Medulla oblongata (tissue), 1 donor: ENCODE measurements around the gene UNC119B.

Experiments
- DNase-seq: peaks from one replicate; pipeline ENCODE4 v3.0.0-alpha.2; 2015; ENCODE audit errors: extremely low spot score

The UNC119B gene

GRCh38 chr12:120687578-120688289 is 22.5 kb upstream of the UNC119B start:
- DNase-seq = no peak

GRCh38 chr12:120688527-120689071 is 21.7 kb upstream of the UNC119B start:
- DNase-seq = peak; percentile 40

- DNase-seq = no peak
Measured at GRCh38 chr12:120689397-120690082, 20.7 kb upstream of the UNC119B start.

- no peak for DNase-seq
Measured at GRCh38 chr12:120690083-120690450, 20.2 kb upstream of the UNC119B start.

- no peak for DNase-seq
Measured at GRCh38 chr12:120690978-120691377, 19.3 kb upstream of the UNC119B start.

GRCh38 chr12:120692524-120693033 is 17.7 kb upstream of the UNC119B start:
- no peak for DNase-seq

GRCh38 chr12:120693848-120694247 is 16.4 kb upstream of the UNC119B start:
- DNase-seq = no peak

- DNase-seq = no peak
Measured at GRCh38 chr12:120696626-120697025, 13.6 kb upstream of the UNC119B start.

- DNase-seq = no peak
Measured at GRCh38 chr12:120697344-120697743, 12.9 kb upstream of the UNC119B start.

- no peak for DNase-seq
Measured at GRCh38 chr12:120698665-120699064, 11.6 kb upstream of the UNC119B start.

- DNase-seq = no peak
Measured at GRCh38 chr12:120699553-120699952, 10.7 kb upstream of the UNC119B start.

GRCh38 chr12:120700886-120701285 is 9.4 kb upstream of the UNC119B start:
- DNase-seq = peak; percentile 37

- no peak for DNase-seq
Measured at GRCh38 chr12:120702637-120703036, 7.6 kb upstream of the UNC119B start.

GRCh38 chr12:120703311-120703942 is 6.8 kb upstream of the UNC119B start:
- DNase-seq = no peak

GRCh38 chr12:120705618-120706017 is 4.6 kb upstream of the UNC119B start:
- no peak for DNase-seq

GRCh38 chr12:120706029-120706428 is 4.2 kb upstream of the UNC119B start:
- DNase-seq = no peak

- no peak for DNase-seq
Measured at GRCh38 chr12:120708651-120709050, 1.6 kb upstream of the UNC119B start.

- DNase-seq = no peak
Measured at GRCh38 chr12:120710805-120711296, 593 bp downstream of the UNC119B start.

GRCh38 chr12:120711411-120711810 is 1.2 kb downstream of the UNC119B start:
- no peak for DNase-seq

GRCh38 chr12:120712610-120713009 is 2.4 kb downstream of the UNC119B start:
- DNase-seq = no peak

- peak; percentile 93 for DNase-seq
Measured at GRCh38 chr12:120713861-120714482, 3.7 kb downstream of the UNC119B start.

GRCh38 chr12:120718055-120718454 is 7.8 kb downstream of the UNC119B start:
- no peak for DNase-seq
